GM12878 (cell line): Measurements from ENCODE around the gene ITSN2. TPM values are rescaled to one million over a fixed set of nuclear protein-coding genes. Genes with fewer than 3 reads are reported as not detected.

ENCODE experiments used
- ATAC-seq: fragments of 200-7000 bp; cut with Tn5 transposase; 3 replicates; pipeline ENCODE4 v1.9.1; 2020; ENCODE audit warnings: mild to moderate bottlenecking, moderate library complexity
- BruUV-seq: library from RNA; stranded (reverse); fragments of 400-500 nt; replicated peaks from 2 replicates; lab custom pipeline; 2021; lab: Mats Ljungman, UMichigan
- CTCF ChIA-PET: fragments of 300-600 bp; sonication (Branson Sonifier 250); formaldehyde crosslinking; extraction: SDS; loops from one replicate; lab custom pipeline; 2021; ENCODE audit warnings: inconsistent platforms; lab: Yijun Ruan, JAX
- POLR2A ChIA-PET: fragments of 350-600 bp; formaldehyde crosslinking; extraction: SDS; loops from one replicate; lab custom pipeline; 2021; ENCODE audit warnings: inconsistent platforms; lab: Charles Lee
- RAD21 ChIA-PET: fragments of 300-600 bp; sonication (Branson Sonifier 250); formaldehyde crosslinking; loops from one replicate; lab custom pipeline; 2023; ENCODE audit warnings: antibody characterized with exemption; ENCODE audit not compliant: unreplicated experiment; lab: Charles Lee
- SMC1A ChIA-PET: fragments of 300-600 bp; sonication (Branson Sonifier 250); formaldehyde crosslinking; loops from one replicate; lab custom pipeline; 2023; ENCODE audit not compliant: unreplicated experiment, uncharacterized antibody; lab: Charles Lee
- DNase-seq: peaks from one replicate; pipeline ENCODE4 v3.0.0-alpha.2; 2011; ENCODE audit warnings: low read depth, low spot score
- FAIRE-seq: peaks from 3 replicates; lab custom pipeline; 2011; peaks lifted over from hg19 to GRCh38; lab: Jason Lieb, UNC
- H2AFZ ChIP-seq: 2 replicates; pipeline ENCODE4 v1.6.0; 2011; ENCODE audit warnings: low read depth, low read length, control low read depth; ENCODE audit not compliant: control insufficient read depth
- H3K27ac ChIP-seq: 2 replicates; pipeline ENCODE4 v1.5.1; 2011; ENCODE audit warnings: control low read depth; ENCODE audit not compliant: control insufficient read depth, insufficient read depth
- H3K27me3 ChIP-seq, 2 experiments: replicated peaks in 1 of 2; 2 replicates each; pipeline versions ENCODE4 v1.6.0 to v1.6.1; 2011; ENCODE audit warnings: low read length in 1 of 2; ENCODE audit not compliant: control insufficient read depth in 2 of 2, insufficient read depth in 2 of 2
- H3K36me3 ChIP-seq, 2 experiments: 2 replicates each; pipeline ENCODE4 v1.5.1; 2011; ENCODE audit warnings: low read length in 1 of 2; ENCODE audit not compliant: control insufficient read depth in 2 of 2, insufficient read depth in 2 of 2
- H3K4me1 ChIP-seq: 2 replicates; pipeline ENCODE4 v1.6.1; 2011; ENCODE audit warnings: mild to moderate bottlenecking, low read length, moderate library complexity, mixed read lengths; ENCODE audit not compliant: control insufficient read depth, insufficient read depth
- H3K4me2 ChIP-seq: 2 replicates; pipeline ENCODE4 v1.6.0; 2011; ENCODE audit warnings: control low read depth; ENCODE audit not compliant: control insufficient read depth, insufficient read depth
- H3K4me3 ChIP-seq: fragments of 200-600 bp; sonication (generic); 2 replicates; pipeline ENCODE4 v1.5.1; 2016
- H3K79me2 ChIP-seq: 2 replicates; pipeline ENCODE4 v1.6.0; 2011; ENCODE audit warnings: low read length; ENCODE audit not compliant: control insufficient read depth, insufficient read depth
- H3K9ac ChIP-seq: 2 replicates; pipeline ENCODE4 v1.8.0; 2011; ENCODE audit warnings: low read length, control low read depth, mixed read lengths; ENCODE audit not compliant: control insufficient read depth, insufficient read depth
- H3K9me3 ChIP-seq: replicated peaks from 3 replicates; pipeline ENCODE4 v1.5.1; 2011; ENCODE audit warnings: mild to moderate bottlenecking, low read length; ENCODE audit not compliant: control insufficient read depth, insufficient read depth
- H4K20me1 ChIP-seq: 2 replicates; pipeline ENCODE4 v1.6.0; 2011; ENCODE audit not compliant: control insufficient read depth, insufficient read depth
- ATF2 ChIP-seq: IDR thresholded peaks from 2 replicates; pipeline ENCODE4 v1.6.1; 2012; ENCODE audit warnings: low read length, inconsistent platforms
- CHD2 ChIP-seq: IDR thresholded peaks from 2 replicates; pipeline ENCODE4 v1.6.1; 2011; ENCODE audit warnings: low read depth, low read length, improper control_type of control experiment, borderline replicate concordance
- KLF5 ChIP-seq: fragments of 450-650 bp; IDR thresholded peaks from 2 replicates; pipeline ENCODE4 v1.6.1; 2014; ENCODE audit warnings: mild to moderate bottlenecking; ENCODE audit not compliant: partially characterized antibody
- PRDM15 ChIP-seq: fragments of 450-650 bp; formaldehyde crosslinking; IDR thresholded peaks from 2 replicates; pipeline ENCODE4 v1.4.0; 2020; ENCODE audit warnings: mild to moderate bottlenecking, moderate library complexity
- RAD51 ChIP-seq: fragments of 450-650 bp; IDR thresholded peaks from 2 replicates; pipeline ENCODE4 v1.6.1; 2016; ENCODE audit warnings: moderate library complexity, mild to moderate bottlenecking, inconsistent platforms
- WRNIP1 ChIP-seq: IDR thresholded peaks from 2 replicates; pipeline ENCODE4 v1.6.1; 2011; ENCODE audit warnings: low read depth, low read length, improper control_type of control experiment, borderline replicate concordance
- WGBS: methylation state at CpG from one replicate; pipeline ENCODE4 v1.1.6; 2016; ENCODE audit warnings: low lambda C conversion rate; ENCODE audit not compliant: insufficient replicate concordance, insufficient coverage; ENCODE audit errors: missing lambda C conversion rate; 5-methylcytosine and 5-hydroxymethylcytosine counted together
- in situ Hi-C: fragments of 300-500 bp; cut with MboI; formaldehyde crosslinking; loops from 9 replicates; pipeline ENCODE4 v1.14.3; 2018; ENCODE audit warnings: mixed read lengths
- intact Hi-C: fragments of 100-400 bp; cut with micrococcal nuclease; formaldehyde crosslinking; loops from one replicate; pipeline ENCODE4 v1.14.2; 2022; ENCODE audit not compliant: unreplicated experiment
- polyA plus RNA-seq, 11 experiments: library from polyadenylated mRNA; depleted of rRNA in 4 of 11; unstranded in 6 of 11; stranded (reverse) in 5 of 11; fragments of >200 nt; fragmentation: Nextera tagmentation in 4 of 11; fragmentation: Illumina TruSeq in 1 of 11; extraction: Ambion mirVana in 4 of 11; extraction: Trizol in 1 of 11; gene quantifications; 1 replicate in 1 of 11; 2 replicates in 10 of 11; pipeline versions ENCODE4 v1.2.1 to v1.2.3, GENCODE V29; 2011 to 2016; ENCODE audit warnings: inconsistent platforms in 2 of 11, missing spikeins in 2 of 11, low read depth in 1 of 11
- total RNA-seq, 4 experiments: library from RNA; depleted of rRNA in 3 of 4; stranded (reverse); fragments of >200 nt in 3 of 4; fragmentation: Illumina TruSeq in 1 of 4; extraction: Trizol in 1 of 4; gene quantifications; 2 replicates each; pipeline versions ENCODE4 v1.2.1 to v1.2.3, GENCODE V29; 2013 to 2021

ITSN2 gene
- total and polyA plus RNA-seq, 10 of the 15 experiments (the other 5 are each of a cell fraction or from before 2014, with no cell fraction given) = 20.5 to 80.0 (median 54.7) TPM

DNA sequence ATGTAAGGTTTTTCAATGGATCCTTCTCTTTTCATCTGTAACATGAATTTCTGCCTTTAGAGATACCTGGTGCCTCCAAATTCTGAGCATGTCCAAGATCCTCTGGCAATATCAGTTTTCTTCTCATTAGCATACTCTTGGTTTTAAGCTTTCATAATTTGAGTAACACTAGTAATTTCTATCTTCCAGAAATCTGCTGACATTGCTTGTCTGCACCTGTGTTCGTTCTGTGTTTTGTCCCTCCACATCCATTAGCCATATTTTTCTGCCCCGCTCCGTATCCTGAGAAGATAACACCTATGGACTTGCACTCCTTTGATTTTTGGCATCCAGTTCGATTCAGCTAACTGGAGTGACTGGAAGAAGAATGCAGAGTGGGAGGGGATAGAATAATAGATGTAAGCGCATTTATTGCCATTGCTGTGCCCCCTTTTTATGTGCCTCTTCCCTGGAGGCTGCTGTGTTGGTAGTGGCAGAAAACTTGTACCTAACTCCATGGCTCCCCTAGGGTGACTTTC lies 32.3 kb upstream of the ITSN2 start:
- ChIA-PET RAD21 (no interaction called here), SMC1A (no interaction called here), CTCF (interaction anchor here (0.6 kb wide), 1 partner anchor 281 kb away, joined by 3 read pairs; no protein-coding TSS in a partner anchor), POLR2A (no interaction called here)
- no peaks in the 10 kb centered on the region for H3K36me3 ChIP-seq
- no peak for TF ChIP-seq ATF2
- no peak for TF ChIP-seq CHD2
- TF ChIP-seq PRDM15 (CRISPR knock-in tag) = no peak
- no peak for TF ChIP-seq RAD51
- no peak for TF ChIP-seq WRNIP1
- TF ChIP-seq KLF5 = no peak
- intact Hi-C loops (no loop called here), in situ Hi-C loops (no loop called here)
- no peak for ATAC-seq
- H4K20me1 ChIP-seq = no peaks in the 10 kb centered on the region
- no peak for FAIRE-seq
- no peak overlapping the region for H3K27ac ChIP-seq
- WGBS = 46% methylated on average over 5 of the region's 5 CpGs
- H3K4me2 ChIP-seq = no peak overlapping the region
- H3K9me3 ChIP-seq = no peaks in the 10 kb centered on the region
- no TSS peak for BruUV-seq
- H3K9ac ChIP-seq = no peak overlapping the region
- no peaks in the 10 kb centered on the region for H3K27me3 ChIP-seq
- no peaks in the 10 kb centered on the region for H3K79me2 ChIP-seq
- no peak for DNase-seq
- no peak overlapping the region for H3K4me3 ChIP-seq
- no peaks in the 10 kb centered on the region for H3K4me1 ChIP-seq
- no peak overlapping the region for H2AFZ ChIP-seq
